Skeletal muscle cell (primary cell): ENCODE data around the gene SPRED2.

Experiments
- DNase-seq: peaks from one replicate; pipeline ENCODE4 v3.0.0-alpha.2; 2010; ENCODE audit warnings: low read depth
- H3K4me3 ChIP-seq: 2 replicates; pipeline ENCODE4 v1.5.1; 2011; ENCODE audit warnings: low read depth, mild to moderate bottlenecking, control low read depth, low read length, moderate library complexity

The SPRED2 gene

GRCh38 chr2:65420712-65421431 is 11.5 kb downstream of the SPRED2 start:
- DNase-seq: no peak

GRCh38 chr2:65417509-65418085 is 14.8 kb downstream of the SPRED2 start:
- DNase-seq: no peak
- no peak overlapping the region for H3K4me3 ChIP-seq

More at GRCh38 chr2:65420712-65421431, 11.5 kb downstream of the SPRED2 start:
- no peak overlapping the region for H3K4me3 ChIP-seq

- DNase-seq: no peak
- no peak overlapping the region for H3K4me3 ChIP-seq
These were observed 15.5 kb downstream of the SPRED2 start for GRCh38 chr2:65416945-65417344.

- H3K4me3 ChIP-seq: no peak overlapping the region
- DNase-seq: no peak
These were observed 16.1 kb downstream of the SPRED2 start for GRCh38 chr2:65416321-65416720.

- no peak overlapping the region for H3K4me3 ChIP-seq
- DNase-seq: no peak
These were observed 17.3 kb downstream of the SPRED2 start for GRCh38 chr2:65415091-65415490.

- no peak for DNase-seq
- H3K4me3 ChIP-seq: no peak overlapping the region
These were observed 18.8 kb downstream of the SPRED2 start for GRCh38 chr2:65413610-65414009.

GRCh38 chr2:65413106-65413505 is 19.3 kb downstream of the SPRED2 start:
- no peak for DNase-seq
- no peak overlapping the region for H3K4me3 ChIP-seq

- no peak for DNase-seq
- H3K4me3 ChIP-seq: no peak overlapping the region
These were observed 21.2 kb downstream of the SPRED2 start for GRCh38 chr2:65411056-65411795.

GRCh38 chr2:65409045-65409444 is 23.4 kb downstream of the SPRED2 start:
- no peak for DNase-seq
- no peak overlapping the region for H3K4me3 ChIP-seq

GRCh38 chr2:65407240-65407639 is 25.2 kb downstream of the SPRED2 start:
- no peak overlapping the region for H3K4me3 ChIP-seq
- DNase-seq: no peak

GRCh38 chr2:65404988-65405697 is 27.3 kb downstream of the SPRED2 start:
- H3K4me3 ChIP-seq: no peak overlapping the region

GRCh38 chr2:65403529-65403915 is 28.9 kb downstream of the SPRED2 start:
- DNase-seq: no peak
- no peak overlapping the region for H3K4me3 ChIP-seq

More at GRCh38 chr2:65404988-65405697, 27.3 kb downstream of the SPRED2 start:
- DNase-seq: no peak

- no peak overlapping the region for H3K4me3 ChIP-seq
- DNase-seq: peak; percentile 40
These were observed 29.4 kb downstream of the SPRED2 start for GRCh38 chr2:65402780-65403528.

- no peak overlapping the region for H3K4me3 ChIP-seq
- peak; percentile 11 for DNase-seq
These were observed 30.1 kb downstream of the SPRED2 start for GRCh38 chr2:65402323-65402722.

GRCh38 chr2:65397122-65397521 is 35.3 kb downstream of the SPRED2 start:
- no peak overlapping the region for H3K4me3 ChIP-seq
- peak; percentile 13 for DNase-seq

GRCh38 chr2:65396348-65397026 is 35.9 kb downstream of the SPRED2 start:
- no peak overlapping the region for H3K4me3 ChIP-seq
- peak; percentile 7 for DNase-seq

GRCh38 chr2:65395621-65396347 is 36.6 kb downstream of the SPRED2 start:
- H3K4me3 ChIP-seq: no peak overlapping the region
- no peak for DNase-seq

- DNase-seq: no peak
- H3K4me3 ChIP-seq: no peak overlapping the region
These were observed 38.5 kb downstream of the SPRED2 start for GRCh38 chr2:65393743-65394422.
